ENCODE results near the gene FHAD1. TPM values are rescaled to one million over a fixed set of nuclear protein-coding genes. Genes with fewer than 3 reads are reported as not detected.

FHAD1 gene
- total and polyA plus RNA-seq, 10 of the 15 experiments (the other 5 are each of a cell fraction or from before 2014, with no cell fraction given) = 0.09 to 1.0 (median 0.32) TPM; not detected in 2

GRCh38 chr1:15295696-15296095 lies 48.7 kb downstream of the FHAD1 start:
- ChIA-PET CTCF (no interaction called here), RAD21 (ENCODE audit: unreplicated experiment) (no interaction called here), POLR2A (interaction anchor here (0.6 kb wide), 2 partner anchors 22 to 707 kb away, joined by 3 to 6 read pairs; no protein-coding TSS in a partner anchor), SMC1A (ENCODE audit: uncharacterized antibody, unreplicated experiment) (interaction anchor here (0.7 kb wide), 1 partner anchor 167 kb away, joined by 4 read pairs; no protein-coding TSS in a partner anchor)
- BruUV-seq (replicated peaks) = no TSS peak
- Histone ChIP-seq H3K4me2 (ENCODE audit: control insufficient read depth, insufficient read depth) (no peak overlapping the region), H3K36me3 (ENCODE audit: control insufficient read depth in 2 of 2, insufficient read depth in 2 of 2, low read length in 1 of 2) (no peaks in the 10 kb centered on the region), H3K27ac (ENCODE audit: control insufficient read depth, insufficient read depth) (no peak overlapping the region), H3K27me3 (replicated peaks in 1 of 2; ENCODE audit: control insufficient read depth in 2 of 2, insufficient read depth in 2 of 2, low read length in 1 of 2) (no peaks in the 10 kb centered on the region), H3K4me1 (ENCODE audit: control insufficient read depth, insufficient read depth, low read length) (0 out of 2 replicates have a peak, but pooled peaks cover 3% of the 10 kb centered on the region), H2AFZ (ENCODE audit: control insufficient read depth, low read depth, low read length) (no peak overlapping the region), H3K9me3 (replicated peaks; ENCODE audit: control insufficient read depth, insufficient read depth, low read length) (no peaks in the 10 kb centered on the region; the same call in 2 of the 3 replicates), H3K79me2 (ENCODE audit: control insufficient read depth, insufficient read depth, low read length) (no peaks in the 10 kb centered on the region), H3K4me3 (no peak overlapping the region), H4K20me1 (ENCODE audit: control insufficient read depth, insufficient read depth) (no peaks in the 10 kb centered on the region), H3K9ac (ENCODE audit: control insufficient read depth, insufficient read depth, low read length) (no peak overlapping the region)
- intact Hi-C loops (cut with micrococcal nuclease; ENCODE audit: unreplicated experiment) = no loop called here
- DNase-seq (ENCODE audit: low read depth, low spot score) = no peak
- no peak for FAIRE-seq
- in situ Hi-C loops (cut with MboI) = no loop called here
- 26% methylated on average over 5 of the region's 5 CpGs for WGBS (ENCODE audit: insufficient coverage, insufficient replicate concordance, low lambda C conversion rate, missing lambda C conversion rate)
- no peak for ATAC-seq
- TF ChIP-seq, protein P1, sequence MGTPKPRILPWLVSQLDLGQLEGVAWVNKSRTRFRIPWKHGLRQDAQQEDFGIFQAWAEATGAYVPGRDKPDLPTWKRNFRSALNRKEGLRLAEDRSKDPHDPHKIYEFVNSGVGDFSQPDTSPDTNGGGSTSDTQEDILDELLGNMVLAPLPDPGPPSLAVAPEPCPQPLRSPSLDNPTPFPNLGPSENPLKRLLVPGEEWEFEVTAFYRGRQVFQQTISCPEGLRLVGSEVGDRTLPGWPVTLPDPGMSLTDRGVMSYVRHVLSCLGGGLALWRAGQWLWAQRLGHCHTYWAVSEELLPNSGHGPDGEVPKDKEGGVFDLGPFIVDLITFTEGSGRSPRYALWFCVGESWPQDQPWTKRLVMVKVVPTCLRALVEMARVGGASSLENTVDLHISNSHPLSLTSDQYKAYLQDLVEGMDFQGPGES (IDR thresholded peaks at IDR 0.05) = no peak
- no peak for TF ChIP-seq REST (IDR thresholded peaks at IDR 0.05; ENCODE audit: low read depth, low read length)
- no peak for TF ChIP-seq CBFB (IDR thresholded peaks at IDR 0.05; ENCODE audit: low read depth)
- no peak for TF ChIP-seq CREB1 (IDR thresholded peaks at IDR 0.05; ENCODE audit: low read depth)
- TF ChIP-seq, protein P2, sequence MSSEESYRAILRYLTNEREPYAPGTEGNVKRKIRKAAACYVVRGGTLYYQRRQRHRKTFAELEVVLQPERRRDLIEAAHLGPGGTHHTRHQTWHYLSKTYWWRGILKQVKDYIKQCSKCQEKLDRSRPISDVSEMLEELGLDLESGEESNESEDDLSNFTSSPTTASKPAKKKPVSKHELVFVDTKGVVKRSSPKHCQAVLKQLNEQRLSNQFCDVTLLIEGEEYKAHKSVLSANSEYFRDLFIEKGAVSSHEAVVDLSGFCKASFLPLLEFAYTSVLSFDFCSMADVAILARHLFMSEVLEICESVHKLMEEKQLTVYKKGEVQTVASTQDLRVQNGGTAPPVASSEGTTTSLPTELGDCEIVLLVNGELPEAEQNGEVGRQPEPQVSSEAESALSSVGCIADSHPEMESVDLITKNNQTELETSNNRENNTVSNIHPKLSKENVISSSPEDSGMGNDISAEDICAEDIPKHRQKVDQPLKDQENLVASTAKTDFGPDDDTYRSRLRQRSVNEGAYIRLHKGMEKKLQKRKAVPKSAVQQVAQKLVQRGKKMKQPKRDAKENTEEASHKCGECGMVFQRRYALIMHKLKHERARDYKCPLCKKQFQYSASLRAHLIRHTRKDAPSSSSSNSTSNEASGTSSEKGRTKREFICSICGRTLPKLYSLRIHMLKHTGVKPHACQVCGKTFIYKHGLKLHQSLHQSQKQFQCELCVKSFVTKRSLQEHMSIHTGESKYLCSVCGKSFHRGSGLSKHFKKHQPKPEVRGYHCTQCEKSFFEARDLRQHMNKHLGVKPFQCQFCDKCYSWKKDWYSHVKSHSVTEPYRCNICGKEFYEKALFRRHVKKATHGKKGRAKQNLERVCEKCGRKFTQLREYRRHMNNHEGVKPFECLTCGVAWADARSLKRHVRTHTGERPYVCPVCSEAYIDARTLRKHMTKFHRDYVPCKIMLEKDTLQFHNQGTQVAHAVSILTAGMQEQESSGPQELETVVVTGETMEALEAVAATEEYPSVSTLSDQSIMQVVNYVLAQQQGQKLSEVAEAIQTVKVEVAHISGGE (CRISPR knock-in tag; IDR thresholded peaks at IDR 0.05) = no peak
- no peak for TF ChIP-seq PAX8 (IDR thresholded peaks at IDR 0.05)
- no peak for TF ChIP-seq ATF7 (IDR thresholded peaks at IDR 0.05; ENCODE audit: low read depth)
- no peak for TF ChIP-seq MXI1 (IDR thresholded peaks at IDR 0.05; ENCODE audit: low read depth, low read length)
- TF ChIP-seq, protein P3, sequence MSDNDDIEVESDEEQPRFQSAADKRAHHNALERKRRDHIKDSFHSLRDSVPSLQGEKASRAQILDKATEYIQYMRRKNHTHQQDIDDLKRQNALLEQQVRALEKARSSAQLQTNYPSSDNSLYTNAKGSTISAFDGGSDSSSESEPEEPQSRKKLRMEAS (IDR thresholded peaks at IDR 0.05; ENCODE audit: low read depth, low read length) = no peak
- TF ChIP-seq SRF (IDR thresholded peaks at IDR 0.05; ENCODE audit: low read depth in 2 of 2, low read length in 2 of 2) = no peak
- TF ChIP-seq, protein P4, sequence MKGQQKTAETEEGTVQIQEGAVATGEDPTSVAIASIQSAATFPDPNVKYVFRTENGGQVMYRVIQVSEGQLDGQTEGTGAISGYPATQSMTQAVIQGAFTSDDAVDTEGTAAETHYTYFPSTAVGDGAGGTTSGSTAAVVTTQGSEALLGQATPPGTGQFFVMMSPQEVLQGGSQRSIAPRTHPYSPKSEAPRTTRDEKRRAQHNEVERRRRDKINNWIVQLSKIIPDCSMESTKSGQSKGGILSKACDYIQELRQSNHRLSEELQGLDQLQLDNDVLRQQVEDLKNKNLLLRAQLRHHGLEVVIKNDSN (IDR thresholded peaks at IDR 0.05; ENCODE audit: borderline replicate concordance, extremely low read length, insufficient read depth, low read depth, low read length) = no peak
- TF ChIP-seq TCF3 (IDR thresholded peaks at IDR 0.05; ENCODE audit: borderline replicate concordance, insufficient read depth, low read depth, low read length) = no peak
- TF ChIP-seq RUNX3 (IDR thresholded peaks at IDR 0.05; ENCODE audit: low read length) = no peak
